Measurements from ENCODE around the gene ICE2. TPM values are rescaled to one million over a fixed set of nuclear protein-coding genes. Genes with fewer than 3 reads are reported as not detected.

ICE2 gene
- total and polyA plus RNA-seq, 2 experiments from 2014 or later, result 64.2 to 64.3 TPM

DNA sequence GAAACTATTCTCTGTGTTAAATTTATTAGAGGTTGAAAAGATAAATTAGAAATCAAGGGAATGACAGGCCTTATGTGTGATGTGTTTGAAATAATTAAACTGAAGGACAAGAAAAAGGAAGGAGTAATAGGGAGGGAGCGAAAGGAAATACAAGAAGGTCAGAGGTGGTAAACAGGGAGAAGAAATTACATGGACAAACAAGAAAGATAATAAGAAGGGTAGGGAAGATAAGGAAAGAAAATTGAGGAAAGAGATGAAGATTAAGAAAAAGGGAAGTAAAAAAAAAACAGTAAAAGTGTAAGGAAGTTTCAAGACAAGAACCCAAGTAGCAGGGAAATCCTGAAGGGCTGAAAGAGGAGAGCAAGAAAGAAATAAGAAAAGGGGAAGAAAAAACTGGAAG lies 54.9 kb downstream of the ICE2 start (continued):
- TF ChIP-seq CTCF (conservative IDR thresholded peaks at IDR 0.05; ENCODE audit: low read depth in 2 of 2) (no peak), ZNF114 (CRISPR knock-in tag; IDR thresholded peaks at IDR 0.05) (no peak), CREB1 (CRISPR knock-in tag; IDR thresholded peaks at IDR 0.05; ENCODE audit: low read depth) (no peak)

GRCh38 chr15:60423537-60423936 lies 55.4 kb downstream of the ICE2 start:
- no peaks in the 10 kb centered on the region for H3K27me3 Mint-ChIP-seq (ENCODE audit: insufficient read depth, low read depth, poor library complexity)
- H3K27ac Mint-ChIP-seq, result no peak overlapping the region; the same call in 1 of the 2 replicates
- peaks cover 14% of the 10 kb centered on the region; the same call in 2 of the 3 replicates for H3K36me3 Mint-ChIP-seq (ENCODE audit: low read depth)
- H3K9me3 Mint-ChIP-seq, result no peaks in the 10 kb centered on the region
- H3K27ac ChIP-seq (ENCODE audit: low read depth), result no peak overlapping the region
- ATAC-seq, result peak; percentile 68
- no peaks in the 10 kb centered on the region for H3K4me1 ChIP-seq (ENCODE audit: insufficient read depth)
- no peaks in the 10 kb centered on the region for H4K20me1 ChIP-seq (replicated peaks; ENCODE audit: insufficient read depth)
- no peaks in the 10 kb centered on the region for H3K79me2 ChIP-seq (replicated peaks; ENCODE audit: insufficient read depth)
- H3K4me2 ChIP-seq, result no peak overlapping the region
- H3K4me3 ChIP-seq, result no peak overlapping the region
- H3K27me3 ChIP-seq (ENCODE audit: insufficient read depth), result no peaks in the 10 kb centered on the region
- no peaks in the 10 kb centered on the region for H3K9me2 ChIP-seq (ENCODE audit: insufficient read depth)
- H2AFZ ChIP-seq, result no peak overlapping the region
- peaks cover 6% of the 10 kb centered on the region; the same call in 2 of the 3 replicates for H3K4me1 Mint-ChIP-seq
- no peaks in the 10 kb centered on the region for H3F3A ChIP-seq (replicated peaks; ENCODE audit: low read depth)
- H3K36me3 ChIP-seq (ENCODE audit: insufficient read depth), result peaks cover 8% of the 10 kb centered on the region; the same call in 1 of the 2 replicates
- peak; percentile 77 for DNase-seq (ENCODE audit: low spot score)
- H3K4me3 Mint-ChIP-seq, result no peak overlapping the region
- TF ChIP-seq POLR2AphosphoS5 (IDR thresholded peaks at IDR 0.05; ENCODE audit: low read depth), result no peak
- TF ChIP-seq EZH2phosphoT487 (IDR thresholded peaks at IDR 0.05; ENCODE audit: unreplicated experiment), result no peak
- no peak for TF ChIP-seq ZNF114 (CRISPR knock-in tag; IDR thresholded peaks at IDR 0.05)
- TF ChIP-seq STAT1 (IDR thresholded peaks at IDR 0.05; ENCODE audit: unreplicated experiment), result no peak
- no peak for TF ChIP-seq CREB1 (CRISPR knock-in tag; IDR thresholded peaks at IDR 0.05; ENCODE audit: low read depth)
- no peak for TF ChIP-seq CTCF (conservative IDR thresholded peaks at IDR 0.05; ENCODE audit: low read depth in 2 of 2)
- TF ChIP-seq ETS1 (IDR thresholded peaks at IDR 0.05), result no peak
- no peak for TF ChIP-seq JUNB (IDR thresholded peaks at IDR 0.05; ENCODE audit: unreplicated experiment)
- no peak for TF ChIP-seq ZNF462 (CRISPR knock-in tag; IDR thresholded peaks at IDR 0.05)
- no peak for TF ChIP-seq NANOG (IDR thresholded peaks at IDR 0.05; ENCODE audit: borderline replicate concordance)

Measured in GM23338 (cell line).